NCI-H2171 treated with DMSO at 0.1 percent for 48 hours (cell line): ENCODE results near the gene MYL4.

ENCODE experiments used
- DNase-seq: peaks from one replicate; lab custom pipeline; 2025; lab: John Stamatoyannopoulos, UW

Gene MYL4

GRCh38 chr17:47273245-47273644 lies 64.1 kb downstream of the MYL4 start:
- DNase-seq = no peak
